ENCODE results near the gene MT1H. TPM values are rescaled to one million over a fixed set of nuclear protein-coding genes. Genes with fewer than 3 reads are reported as not detected.

The MT1H gene
- total RNA-seq, 2 donors from 2014 or later: not detected

DNA sequence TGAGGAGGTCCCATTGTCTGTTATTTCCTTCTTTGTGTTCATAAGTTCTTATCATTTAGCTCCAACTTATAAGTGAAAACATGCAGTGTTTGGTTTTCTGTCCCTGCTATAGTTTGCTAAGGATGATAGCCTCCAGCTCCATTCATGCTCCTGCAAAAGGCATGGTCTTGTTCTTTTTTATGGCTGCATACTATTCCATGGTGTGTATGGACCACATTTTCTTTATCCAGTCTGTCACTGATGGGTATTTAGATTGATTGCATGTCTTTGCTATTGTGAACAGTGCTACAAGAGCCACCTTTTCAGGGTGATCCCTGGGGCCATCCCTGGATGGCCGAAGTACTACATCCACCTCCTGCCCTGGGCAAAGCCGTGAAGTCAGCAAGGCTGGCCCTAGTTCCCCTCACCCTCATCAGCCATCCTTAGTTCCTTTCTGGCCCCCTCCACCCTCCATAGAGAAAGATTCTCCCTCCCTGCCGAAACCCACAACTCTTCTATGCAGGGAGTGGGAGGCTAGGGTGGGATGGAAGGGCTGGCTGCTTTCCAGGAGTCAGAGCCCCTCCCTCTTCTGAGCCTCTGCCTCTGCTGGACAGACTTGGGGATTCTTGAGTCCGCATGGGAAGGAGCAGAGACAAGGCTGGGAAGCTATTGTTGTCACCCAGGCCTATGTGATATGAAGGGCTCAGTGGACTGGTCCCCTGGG is 21.0 kb downstream of the MT1H start:
- Mint-ChIP-seq H3K27ac (no peak overlapping the region), H3K4me3 (no peak overlapping the region), H3K36me3 (ENCODE audit: low read depth) (peaks cover 4% of the 10 kb centered on the region), H3K4me1 (no peaks in the 10 kb centered on the region), H3K27me3 (no peaks in the 10 kb centered on the region)
- DNase-seq: no peak
- no peaks in the 10 kb centered on the region for H3K9me3 ChIP-seq (ENCODE audit: control insufficient read depth, low read length, poor library complexity, severe bottlenecking)
- ATAC-seq: no peak

- Mint-ChIP-seq H3K4me3 (no peak overlapping the region), H3K27me3 (no peaks in the 10 kb centered on the region), H3K27ac (no peak overlapping the region), H3K4me1 (no peaks in the 10 kb centered on the region), H3K36me3 (ENCODE audit: low read depth) (peaks cover 4% of the 10 kb centered on the region)
- H3K9me3 ChIP-seq (ENCODE audit: control insufficient read depth, low read length, poor library complexity, severe bottlenecking): no peaks in the 10 kb centered on the region
- ATAC-seq: no peak
- no peak for DNase-seq
Measured at GRCh38 chr16:56691885-56692284, 22.3 kb downstream of the MT1H start.

DNA sequence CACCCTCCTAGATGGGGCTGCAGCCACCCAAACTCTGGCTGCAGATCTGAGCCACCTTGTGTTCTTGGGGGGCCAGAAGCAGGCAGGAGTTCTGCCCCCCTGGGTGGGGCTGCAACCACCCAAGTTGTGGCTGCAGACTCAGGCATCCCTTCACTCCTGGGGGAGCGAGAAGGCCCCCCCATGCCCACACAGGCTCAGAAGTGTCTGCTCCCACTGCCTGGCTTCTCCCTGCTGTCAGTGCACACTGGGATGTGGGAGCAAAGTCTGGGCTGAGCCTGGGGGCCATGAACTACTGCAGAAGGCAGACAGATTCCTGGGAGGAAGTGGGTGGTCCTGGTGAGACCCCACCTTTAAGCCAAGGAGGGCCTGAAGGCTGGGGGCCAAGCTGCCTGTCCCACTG is 25.6 kb downstream of the MT1H start:
- no peaks in the 10 kb centered on the region for H3K27me3 Mint-ChIP-seq
- H3K4me1 Mint-ChIP-seq: no peaks in the 10 kb centered on the region
- H3K27ac Mint-ChIP-seq: no peak overlapping the region
- H3K4me3 Mint-ChIP-seq: no peak overlapping the region
- no peak for ATAC-seq
- no peaks in the 10 kb centered on the region for H3K9me3 ChIP-seq (ENCODE audit: control insufficient read depth, low read length, poor library complexity, severe bottlenecking)
- H3K36me3 Mint-ChIP-seq (ENCODE audit: low read depth): peaks cover 3% of the 10 kb centered on the region
- no peak for DNase-seq

DNA sequence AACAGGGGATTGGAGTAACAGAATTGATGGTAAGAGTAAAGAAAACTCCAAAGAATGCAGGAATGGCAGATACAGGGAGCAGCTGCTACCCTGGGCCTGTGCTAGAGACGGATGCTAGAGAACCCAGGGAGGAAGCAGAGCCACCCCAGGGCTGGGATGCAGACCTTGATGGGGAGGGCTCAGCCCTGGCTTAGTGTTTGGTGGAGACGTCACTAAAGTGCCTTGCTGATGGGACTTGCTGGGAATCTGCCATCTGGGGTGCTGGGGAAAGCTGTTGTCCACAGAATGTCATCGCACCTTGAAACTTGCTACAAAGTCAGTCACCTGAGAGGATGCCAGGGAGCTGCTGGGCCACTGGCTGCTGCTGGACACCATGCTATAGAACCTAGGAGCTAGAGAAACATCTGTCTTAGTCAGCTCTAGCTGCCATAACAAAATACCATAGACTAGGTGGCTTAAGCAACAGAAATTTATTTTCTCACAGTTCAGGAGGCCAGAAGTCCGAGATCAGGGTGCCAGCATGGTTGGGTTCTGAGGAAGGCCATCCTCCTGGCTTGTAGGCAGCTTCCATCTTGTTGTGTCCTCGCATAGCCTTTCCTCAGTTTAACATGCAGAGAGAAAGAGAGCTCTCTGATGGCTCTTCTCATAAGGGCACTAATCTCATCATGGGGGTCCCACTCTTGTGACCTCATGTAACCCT is 28.0 kb downstream of the MT1H start:
- Mint-ChIP-seq H3K27me3 (no peaks in the 10 kb centered on the region), H3K4me1 (no peaks in the 10 kb centered on the region), H3K4me3 (no peak overlapping the region), H3K36me3 (ENCODE audit: low read depth) (peaks cover 3% of the 10 kb centered on the region), H3K27ac (peak overlapping the region; percentile 55)
- DNase-seq (no peak), ATAC-seq (no peak)
- no peaks in the 10 kb centered on the region for H3K9me3 ChIP-seq (ENCODE audit: control insufficient read depth, low read length, poor library complexity, severe bottlenecking)

- Mint-ChIP-seq H3K36me3 (ENCODE audit: low read depth) (peaks cover 3% of the 10 kb centered on the region), H3K27me3 (no peaks in the 10 kb centered on the region), H3K4me1 (no peaks in the 10 kb centered on the region), H3K27ac (no peak overlapping the region), H3K4me3 (no peak overlapping the region)
- no peaks in the 10 kb centered on the region for H3K9me3 ChIP-seq (ENCODE audit: control insufficient read depth, low read length, poor library complexity, severe bottlenecking)
- ATAC-seq: no peak
- DNase-seq: no peak
Measured at GRCh38 chr16:56700195-56700594, 30.6 kb downstream of the MT1H start.

- Mint-ChIP-seq H3K4me3 (no peak overlapping the region), H3K27ac (no peak overlapping the region), H3K27me3 (no peaks in the 10 kb centered on the region), H3K36me3 (ENCODE audit: low read depth) (peaks cover 3% of the 10 kb centered on the region), H3K4me1 (no peaks in the 10 kb centered on the region)
- no peak for DNase-seq
- no peaks in the 10 kb centered on the region for H3K9me3 ChIP-seq (ENCODE audit: control insufficient read depth, low read length, poor library complexity, severe bottlenecking)
- ATAC-seq: no peak
Measured at GRCh38 chr16:56700631-56701030, 31.0 kb downstream of the MT1H start.

DNA sequence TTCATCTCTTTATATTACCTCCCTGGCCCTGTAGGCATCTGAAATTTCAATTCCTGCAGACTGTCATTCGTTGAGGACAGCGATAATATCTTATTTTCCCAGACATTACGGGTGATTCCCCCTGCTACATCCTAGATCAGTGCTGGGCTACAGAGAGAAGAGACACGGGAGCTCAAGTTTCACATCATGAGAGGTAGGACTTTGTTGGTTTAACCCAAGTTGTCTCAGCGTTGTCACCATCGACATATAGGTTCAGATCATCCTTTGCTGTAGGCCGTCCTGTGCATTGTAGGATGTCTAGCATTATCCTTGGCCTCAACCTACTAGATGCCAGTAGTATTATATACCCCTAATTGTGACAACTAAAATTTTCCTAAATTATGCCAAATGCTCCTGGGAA is 31.9 kb downstream of the MT1H start:
- Mint-ChIP-seq H3K4me3 (no peak overlapping the region), H3K36me3 (ENCODE audit: low read depth) (peaks cover 3% of the 10 kb centered on the region), H3K27ac (no peak overlapping the region), H3K4me1 (no peaks in the 10 kb centered on the region), H3K27me3 (no peaks in the 10 kb centered on the region)
- no peak for ATAC-seq
- H3K9me3 ChIP-seq (ENCODE audit: control insufficient read depth, low read length, poor library complexity, severe bottlenecking): no peaks in the 10 kb centered on the region
- no peak for DNase-seq

GRCh38 chr16:56702836-56703235 is 33.2 kb downstream of the MT1H start:
- Mint-ChIP-seq H3K36me3 (ENCODE audit: low read depth) (no peaks in the 10 kb centered on the region), H3K4me3 (no peak overlapping the region), H3K4me1 (no peaks in the 10 kb centered on the region), H3K27ac (no peak overlapping the region), H3K27me3 (no peaks in the 10 kb centered on the region)
- DNase-seq (no peak), ATAC-seq (no peak)
- H3K9me3 ChIP-seq (ENCODE audit: control insufficient read depth, low read length, poor library complexity, severe bottlenecking): no peaks in the 10 kb centered on the region

DNA sequence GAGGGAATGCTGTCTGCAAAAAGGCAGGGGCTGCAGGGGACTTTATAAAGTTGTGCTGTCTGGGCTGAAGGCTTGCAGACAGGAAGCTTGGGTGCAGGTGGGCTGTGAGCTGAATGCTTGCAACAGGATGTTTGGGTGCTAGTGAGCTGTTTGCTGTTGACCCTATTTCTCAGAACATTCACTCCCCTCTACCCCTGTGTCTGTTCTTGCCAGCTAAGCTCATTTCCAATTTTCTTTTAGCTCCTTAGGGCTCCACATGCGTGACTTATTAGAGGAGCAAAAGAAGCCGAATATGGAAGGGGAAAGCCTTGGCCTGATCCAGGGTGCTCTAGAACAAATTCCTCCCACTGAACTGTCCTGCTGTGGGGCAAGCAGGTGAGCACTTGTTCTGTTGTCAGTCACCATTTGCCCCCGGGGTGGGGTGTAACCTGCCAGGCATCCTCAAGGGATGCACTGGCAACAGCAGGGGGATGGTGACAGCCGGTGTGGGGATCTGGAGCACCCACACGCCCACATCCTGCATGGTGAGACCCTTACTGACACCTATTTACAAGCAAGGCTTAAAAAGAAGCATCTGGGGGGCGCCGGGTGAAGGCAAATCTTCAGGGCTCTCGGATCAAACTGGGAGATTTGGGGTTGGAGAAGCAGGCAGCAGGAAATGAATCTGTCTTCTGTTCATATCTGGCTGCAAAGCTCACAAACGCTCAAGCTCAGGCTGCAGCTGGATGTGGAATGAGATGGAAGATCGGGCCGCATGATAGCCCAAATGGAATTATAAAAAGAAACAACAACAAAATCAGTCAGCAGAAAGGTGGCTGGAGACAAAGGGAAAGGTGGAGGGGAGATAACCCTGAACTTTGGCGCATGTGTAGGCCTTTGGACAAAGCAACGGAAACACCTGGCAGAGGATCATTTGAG is 39.2 kb downstream of the MT1H start:
- H3K9me3 ChIP-seq (ENCODE audit: control insufficient read depth, low read length, poor library complexity, severe bottlenecking): no peaks in the 10 kb centered on the region

GRCh38 chr16:56709443-56710040 is 39.9 kb downstream of the MT1H start:
- Mint-ChIP-seq H3K4me1 (peaks cover 12% of the 10 kb centered on the region), H3K27me3 (peaks cover 6% of the 10 kb centered on the region), H3K4me3 (peak overlapping the region; percentile 75), H3K27ac (no peak overlapping the region), H3K36me3 (ENCODE audit: low read depth) (no peaks in the 10 kb centered on the region)
- DNase-seq: no peak
- no peak for ATAC-seq
- no peaks in the 10 kb centered on the region for H3K9me3 ChIP-seq (ENCODE audit: control insufficient read depth, low read length, poor library complexity, severe bottlenecking)

More for the DNA sequence above, 39.2 kb downstream of the MT1H start:
- H3K4me1 Mint-ChIP-seq: peaks cover 12% of the 10 kb centered on the region
- peak overlapping the region; percentile 75 for H3K4me3 Mint-ChIP-seq
- DNase-seq (no peak), ATAC-seq (peak; percentile 54)
- H3K36me3 Mint-ChIP-seq (ENCODE audit: low read depth): no peaks in the 10 kb centered on the region
- peaks cover 6% of the 10 kb centered on the region for H3K27me3 Mint-ChIP-seq
- H3K27ac Mint-ChIP-seq: no peak overlapping the region

GRCh38 chr16:56710181-56710737 is 40.6 kb downstream of the MT1H start:
- no peaks in the 10 kb centered on the region for H3K9me3 ChIP-seq (ENCODE audit: control insufficient read depth, low read length, poor library complexity, severe bottlenecking)
- no peaks in the 10 kb centered on the region for H3K36me3 Mint-ChIP-seq (ENCODE audit: low read depth)
- H3K27ac Mint-ChIP-seq: no peak overlapping the region
- no peak overlapping the region for H3K4me3 Mint-ChIP-seq
- DNase-seq (no peak), ATAC-seq (no peak)
- peaks cover 12% of the 10 kb centered on the region for H3K4me1 Mint-ChIP-seq
- peaks cover 6% of the 10 kb centered on the region for H3K27me3 Mint-ChIP-seq

DNA sequence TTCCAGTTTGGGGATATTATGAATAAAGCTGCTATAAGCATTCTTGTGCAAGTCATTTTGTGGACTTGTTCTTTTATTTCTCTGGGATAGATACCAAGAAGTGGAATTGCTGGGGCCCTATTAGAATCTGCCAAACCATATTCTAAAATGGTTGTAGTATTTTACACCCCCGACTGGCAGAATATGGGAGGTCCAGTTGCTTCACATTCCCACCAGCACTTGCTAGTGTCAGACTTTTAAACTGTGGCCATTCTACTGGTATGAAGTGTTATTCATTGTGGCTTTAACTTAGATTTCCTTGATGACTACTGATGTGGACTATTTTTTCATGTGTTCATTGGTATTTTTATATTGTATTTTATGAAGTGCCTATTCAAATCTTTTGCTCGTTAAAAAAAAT is 42.2 kb downstream of the MT1H start:
- peaks cover 6% of the 10 kb centered on the region for H3K27me3 Mint-ChIP-seq
- no peaks in the 10 kb centered on the region for H3K9me3 ChIP-seq (ENCODE audit: control insufficient read depth, low read length, poor library complexity, severe bottlenecking)
- no peak overlapping the region for H3K27ac Mint-ChIP-seq
- ATAC-seq (no peak), DNase-seq (no peak)
- H3K4me1 Mint-ChIP-seq: peaks cover 12% of the 10 kb centered on the region
- H3K4me3 Mint-ChIP-seq: no peak overlapping the region
- no peaks in the 10 kb centered on the region for H3K36me3 Mint-ChIP-seq (ENCODE audit: low read depth)

DNA sequence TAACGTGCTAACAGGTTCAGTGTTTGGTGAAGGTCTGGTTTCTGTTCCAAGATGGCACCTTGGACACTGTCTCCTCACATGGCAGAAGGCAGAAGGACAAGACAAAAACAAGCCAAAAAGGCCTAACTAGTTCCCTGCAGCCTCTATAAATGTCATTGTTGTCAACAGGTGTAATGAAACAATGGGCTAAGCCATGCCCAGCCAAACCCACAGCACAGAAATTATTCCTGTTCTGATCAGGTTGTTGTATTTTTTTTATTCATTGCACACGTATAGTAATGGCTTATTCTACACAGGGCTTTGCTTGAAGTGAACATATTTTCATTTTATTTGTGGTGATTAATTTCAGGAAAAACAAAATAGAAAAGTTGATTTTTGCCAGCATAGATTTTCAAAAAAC is 44.2 kb downstream of the MT1H start:
- Mint-ChIP-seq H3K4me3 (no peak overlapping the region), H3K27ac (no peak overlapping the region), H3K36me3 (ENCODE audit: low read depth) (no peaks in the 10 kb centered on the region), H3K27me3 (peaks cover 6% of the 10 kb centered on the region), H3K4me1 (peaks cover 11% of the 10 kb centered on the region)
- no peaks in the 10 kb centered on the region for H3K9me3 ChIP-seq (ENCODE audit: control insufficient read depth, low read length, poor library complexity, severe bottlenecking)
- no peak for ATAC-seq
- no peak for DNase-seq

All from T-helper 17 cell (primary cell).